Measurements from ENCODE around the gene TTYH2.
"Not testable (repeated sequence)": the region's sequence is repeated elsewhere in the genome, so short reads cannot be mapped to it uniquely, and the experiment has no call there.

TTYH2 gene

GRCh38 chr17:74182041-74182723 is 31.2 kb upstream of the TTYH2 start:
- H3K27ac ChIP-seq: no peak overlapping the region
- H3K9me3 ChIP-seq: no peaks in the 10 kb centered on the region
- no peak overlapping the region for H3K4me3 ChIP-seq (ENCODE audit: low read depth in 1 of 2, low read length in 1 of 2)
- no peak for TF ChIP-seq CTCF (IDR thresholded peaks at IDR 0.05)
- no peaks in the 10 kb centered on the region for H3K36me3 ChIP-seq
- peaks cover 19% of the 10 kb centered on the region for H3K27me3 ChIP-seq
- no peaks in the 10 kb centered on the region for H3K4me1 ChIP-seq (ENCODE audit: control insufficient read depth in 1 of 2, insufficient read depth in 1 of 2, low read depth in 1 of 2, low read length in 1 of 2)

DNA sequence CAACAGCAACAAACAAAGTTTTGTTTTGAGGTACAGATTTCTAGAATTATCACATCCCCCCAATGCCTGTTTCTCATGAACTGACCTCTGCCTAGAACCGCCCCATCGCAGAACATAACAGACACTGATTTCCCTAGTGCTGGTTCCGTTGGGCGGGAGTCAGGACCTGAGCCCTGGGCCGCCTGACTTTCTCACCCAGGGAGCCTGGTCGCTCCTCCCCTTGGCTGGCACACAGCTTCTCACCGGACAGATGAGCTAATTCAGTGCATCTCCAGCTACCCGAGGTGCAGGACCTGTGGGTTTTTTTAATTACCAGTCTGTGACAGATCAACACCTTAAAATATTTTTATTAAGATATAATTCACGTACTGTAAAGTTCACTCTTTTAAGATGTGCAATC is 30.0 kb upstream of the TTYH2 start:
- no peak for TF ChIP-seq CTCF (IDR thresholded peaks at IDR 0.05)
- Histone ChIP-seq H3K4me3 (ENCODE audit: low read depth in 1 of 2, low read length in 1 of 2) (no peak overlapping the region), H3K36me3 (no peaks in the 10 kb centered on the region), H3K4me1 (ENCODE audit: control insufficient read depth in 1 of 2, insufficient read depth in 1 of 2, low read depth in 1 of 2, low read length in 1 of 2) (no peaks in the 10 kb centered on the region), H3K9me3 (no peaks in the 10 kb centered on the region), H3K27me3 (peaks cover 14% of the 10 kb centered on the region), H3K27ac (no peak overlapping the region)

DNA sequence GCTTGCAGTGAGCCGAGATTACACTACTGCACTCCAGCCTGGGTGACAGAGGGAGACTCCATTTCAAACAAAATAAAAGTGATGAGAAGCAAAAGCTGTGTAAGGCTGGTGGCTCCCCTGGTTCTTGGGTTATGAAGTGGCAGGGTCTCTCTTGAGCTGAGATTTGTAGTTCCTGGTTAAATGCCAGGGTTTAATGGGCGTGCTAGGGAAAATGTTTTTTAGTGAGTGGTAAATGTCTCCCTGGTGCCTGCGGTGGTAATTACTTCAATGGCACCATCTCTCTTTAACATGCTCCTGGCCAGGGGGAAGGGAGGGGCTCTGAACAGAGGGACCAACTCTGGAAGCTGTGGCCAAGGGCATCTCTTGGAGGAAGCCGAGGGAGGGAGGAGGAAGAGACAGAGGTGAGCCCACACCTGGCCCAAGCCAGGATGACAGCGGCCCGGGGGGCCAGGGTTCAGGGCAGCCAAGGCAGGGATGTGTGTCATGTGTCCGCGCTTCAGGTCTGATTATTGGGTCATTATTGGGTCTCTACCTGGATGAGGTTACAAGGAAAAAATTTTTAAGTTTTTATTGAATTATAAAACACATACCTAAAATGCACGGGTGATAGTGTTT is 27.7 kb upstream of the TTYH2 start:
- Histone ChIP-seq H3K36me3 (no peaks in the 10 kb centered on the region), H3K9me3 (no peaks in the 10 kb centered on the region), H3K27ac (no peak overlapping the region), H3K4me1 (ENCODE audit: control insufficient read depth in 1 of 2, insufficient read depth in 1 of 2, low read depth in 1 of 2, low read length in 1 of 2) (no peaks in the 10 kb centered on the region), H3K4me3 (ENCODE audit: low read depth in 1 of 2, low read length in 1 of 2) (no peak overlapping the region), H3K27me3 (peaks cover 7% of the 10 kb centered on the region)
- TF ChIP-seq CTCF (IDR thresholded peaks at IDR 0.05): no peak

- Histone ChIP-seq H3K27ac (no peak overlapping the region), H3K4me1 (ENCODE audit: control insufficient read depth in 1 of 2, insufficient read depth in 1 of 2, low read depth in 1 of 2, low read length in 1 of 2) (no peaks in the 10 kb centered on the region), H3K9me3 (no peaks in the 10 kb centered on the region), H3K27me3 (peaks cover 7% of the 10 kb centered on the region), H3K36me3 (no peaks in the 10 kb centered on the region), H3K4me3 (ENCODE audit: low read depth in 1 of 2, low read length in 1 of 2) (no peak overlapping the region)
- no peak for TF ChIP-seq CTCF (IDR thresholded peaks at IDR 0.05)
Observed at GRCh38 chr17:74186498-74186897, 26.9 kb upstream of the TTYH2 start.

DNA sequence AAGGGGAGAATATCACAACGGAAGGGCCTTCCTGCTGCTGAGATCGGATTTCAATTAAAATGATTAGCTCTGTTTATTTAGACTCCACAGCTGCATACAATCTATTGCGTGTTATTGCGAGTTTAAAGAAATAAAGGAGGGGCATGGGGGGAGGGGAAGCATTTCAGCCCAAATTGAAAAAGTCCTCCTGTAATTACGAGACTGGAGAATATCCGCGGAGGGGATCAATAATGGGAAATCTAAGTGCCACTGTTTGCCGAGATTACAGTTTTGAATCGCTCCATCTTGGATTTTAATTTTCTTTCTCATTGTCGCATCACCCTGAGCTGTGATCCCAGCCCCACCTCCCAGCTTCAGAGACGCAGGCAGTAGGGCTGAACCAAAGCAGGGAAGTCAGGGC is 25.6 kb upstream of the TTYH2 start:
- no peaks in the 10 kb centered on the region for H3K36me3 ChIP-seq
- no peaks in the 10 kb centered on the region for H3K4me1 ChIP-seq (ENCODE audit: control insufficient read depth in 1 of 2, insufficient read depth in 1 of 2, low read depth in 1 of 2, low read length in 1 of 2)
- H3K27me3 ChIP-seq: peaks cover 7% of the 10 kb centered on the region
- no peak overlapping the region for H3K4me3 ChIP-seq (ENCODE audit: low read depth in 1 of 2, low read length in 1 of 2)
- no peaks in the 10 kb centered on the region for H3K9me3 ChIP-seq
- H3K27ac ChIP-seq: no peak overlapping the region
- no peak for TF ChIP-seq CTCF (IDR thresholded peaks at IDR 0.05)

GRCh38 chr17:74188687-74189086 is 24.7 kb upstream of the TTYH2 start:
- not testable (repeated sequence) for H3K36me3 ChIP-seq; H3K9me3 ChIP-seq; H3K4me1 ChIP-seq (ENCODE audit: control insufficient read depth in 1 of 2, insufficient read depth in 1 of 2, low read depth in 1 of 2, low read length in 1 of 2); H3K27ac ChIP-seq; H3K4me3 ChIP-seq (ENCODE audit: low read depth in 1 of 2, low read length in 1 of 2)
- H3K27me3 ChIP-seq: peaks cover 13% of the 10 kb centered on the region

Data from neutrophil (primary cell).